CD4-positive, alpha-beta T cell treated with Interleukin-17A for 4 hours (primary cell): Measurements from ENCODE around the gene DCLRE1C.
"Not testable (repeated sequence)": the region's sequence is repeated elsewhere in the genome, so short reads cannot be mapped to it uniquely, and the experiment has no call there.

ENCODE experiments used
- DNase-seq: peaks from one replicate; pipeline ENCODE4 v3.0.0-alpha.2; 2020; ENCODE audit warnings: mixed read lengths

Gene DCLRE1C

GRCh38 chr10:14879124-14879927, 74.6 kb downstream of the DCLRE1C start:
- peak; percentile 43 for DNase-seq

GRCh38 chr10:14878266-14879123, 75.4 kb downstream of the DCLRE1C start, which contains the start of gene SUV39H2:
TSS of gene SUV39H2 (plus strand) at chr10:14878866. CDS start at chr10:14878889, 23 bp downstream.
- DNase-seq, result peak; percentile 95

GRCh38 chr10:14876764-14877163, 77.1 kb downstream of the DCLRE1C start:
- no peak for DNase-seq

GRCh38 chr10:14875941-14876340, 78.0 kb downstream of the DCLRE1C start:
- no peak for DNase-seq

GRCh38 chr10:14873090-14873760, 80.7 kb downstream of the DCLRE1C start:
- no peak for DNase-seq

- not testable (repeated sequence) for DNase-seq
Measured at GRCh38 chr10:14864871-14865270, 89.0 kb downstream of the DCLRE1C start.

- not testable (repeated sequence) for DNase-seq
Measured at GRCh38 chr10:14864466-14864865, 89.4 kb downstream of the DCLRE1C start.

- no peak for DNase-seq
Measured at GRCh38 chr10:14860791-14861190, 93.1 kb downstream of the DCLRE1C start.

- DNase-seq, result no peak
Measured at GRCh38 chr10:14859775-14860174, 94.1 kb downstream of the DCLRE1C start.

- DNase-seq, result no peak
Measured at GRCh38 chr10:14859043-14859442, 94.9 kb downstream of the DCLRE1C start.

GRCh38 chr10:14858338-14858960, 95.4 kb downstream of the DCLRE1C start:
- DNase-seq, result no peak

GRCh38 chr10:14855453-14855852, 98.4 kb downstream of the DCLRE1C start:
- DNase-seq, result no peak

GRCh38 chr10:14852236-14852635, 101.7 kb downstream of the DCLRE1C start:
- DNase-seq, result no peak
